ENCODE measurements around the gene ALG8. TPM values are rescaled to one million over a fixed set of nuclear protein-coding genes. Genes with fewer than 3 reads are reported as not detected.
A peak's percentile ranks its signal among the peaks of the same experiment; 100 is the strongest.
"Not testable (repeated sequence)": the region's sequence is repeated elsewhere in the genome, so short reads cannot be mapped to it uniquely, and the experiment has no call there.

Gene ALG8
- total and polyA plus RNA-seq, 7 experiments from 2014 or later = 27.2 to 58.4 (median 34.1) TPM

DNA sequence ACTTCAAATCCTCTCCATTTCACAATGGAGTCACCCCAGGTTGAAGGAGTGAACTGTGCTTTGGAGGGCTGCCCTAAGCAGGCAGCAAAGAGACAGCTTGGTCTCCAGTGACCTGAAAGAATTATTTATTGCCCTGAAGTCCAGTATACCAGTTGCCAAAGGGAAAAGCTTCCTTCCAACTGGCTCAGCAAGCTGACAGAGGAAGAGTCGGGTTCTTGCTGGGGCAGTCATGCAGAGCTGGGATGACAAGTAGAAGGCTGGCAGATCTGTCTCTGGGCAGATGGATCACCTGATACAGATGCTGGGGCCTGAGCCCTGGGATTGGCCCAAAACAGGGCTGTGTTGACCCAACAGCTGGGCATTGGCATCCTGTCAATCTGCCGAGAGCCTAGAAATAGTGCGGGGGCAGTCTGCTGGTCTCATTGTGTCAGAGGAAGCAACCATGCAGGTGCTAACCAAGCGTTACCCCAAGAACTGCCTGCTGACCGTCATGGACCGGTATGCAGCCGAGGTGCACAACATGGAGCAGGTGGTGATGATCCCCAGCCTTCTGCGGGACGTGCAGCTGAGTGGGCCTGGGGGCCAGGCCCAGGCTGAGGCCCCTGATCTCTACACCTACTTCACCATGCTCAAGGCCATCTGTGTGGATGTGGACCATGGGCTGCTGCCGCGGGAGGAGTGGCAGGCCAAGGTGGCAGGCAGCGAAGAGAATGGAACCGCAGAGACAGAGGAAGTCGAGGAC is 75.8 kb downstream of the ALG8 start, which contains the start of gene THRSP:
THRSP (plus strand) TSS at position 422 of the 742 bp plus-strand sequence; CDS start at position 443, 21 bp downstream.
- peaks cover 0 to 5% (median 0%) of the 10 kb centered on the region in 7 donors for H3K4me1 Mint-ChIP-seq
- H3K27ac Mint-ChIP-seq = no peak within 1 kb of the TSS
- H3K36me3 ChIP-seq (ENCODE audit: control insufficient read depth in 2 of 3, insufficient read depth in 3 of 3, low read length in 3 of 3) = peaks cover 0 to 10% (median 0%) of the 10 kb centered on the region in 3 experiments
- POLR2A ChIA-PET = no interaction called here
- H3K36me3 Mint-ChIP-seq = peaks cover 6 to 30% (median 12%) of the 10 kb centered on the region in 5 donors
- no peaks in the 10 kb centered on the region for H3K27me3 Mint-ChIP-seq
- no peak within 1 kb of the TSS for H3K27ac ChIP-seq (ENCODE audit: low read depth, low read length)
- no peaks in the 10 kb centered on the region for H3K4me1 ChIP-seq (ENCODE audit: control insufficient read depth in 2 of 2, insufficient read depth in 2 of 2, low read length in 2 of 2)
- H3K4me3 ChIP-seq (ENCODE audit: low read length) = no peak within 1 kb of the TSS
- CTCF ChIA-PET = interaction anchor here (0.7 kb wide), 1 partner anchor 111 kb away, joined by 4 read pairs; no protein-coding TSS in a partner anchor
- intact Hi-C loops (cut with micrococcal nuclease) = no loop called here
- H3K27me3 ChIP-seq (ENCODE audit: control insufficient read depth in 2 of 2, insufficient read depth in 2 of 2, low read length in 2 of 2) = no peaks in the 10 kb centered on the region
- no peaks in the 10 kb centered on the region for H3K9me3 ChIP-seq (ENCODE audit: control insufficient read depth in 2 of 3, low read length in 3 of 3)
- no peak for ATAC-seq
- no peak within 1 kb of the TSS for H3K4me3 Mint-ChIP-seq
- no peaks in the 10 kb centered on the region for H3K9me3 Mint-ChIP-seq
- DNase-seq = no peak

- H3K4me1 Mint-ChIP-seq = peaks cover 0 to 5% (median 0%) of the 10 kb centered on the region in 7 donors
- H3K27ac ChIP-seq (ENCODE audit: low read depth, low read length) = no peak overlapping the region
- DNase-seq (no peak), ATAC-seq (no peak)
- no peaks in the 10 kb centered on the region for H3K9me3 Mint-ChIP-seq
- no peaks in the 10 kb centered on the region for H3K4me1 ChIP-seq (ENCODE audit: control insufficient read depth in 2 of 2, insufficient read depth in 2 of 2, low read length in 2 of 2)
- no peak overlapping the region for H3K4me3 ChIP-seq (ENCODE audit: low read length)
- H3K36me3 Mint-ChIP-seq = peaks cover 5 to 24% (median 8%) of the 10 kb centered on the region in 5 donors
- no peaks in the 10 kb centered on the region for H3K27me3 ChIP-seq (ENCODE audit: control insufficient read depth in 2 of 2, insufficient read depth in 2 of 2, low read length in 2 of 2)
- no peak overlapping the region for H3K4me3 Mint-ChIP-seq
- intact Hi-C loops (cut with micrococcal nuclease) = no loop called here
- POLR2A ChIA-PET = no interaction called here
- no peaks in the 10 kb centered on the region for H3K27me3 Mint-ChIP-seq
- H3K9me3 ChIP-seq (ENCODE audit: control insufficient read depth in 2 of 3, low read length in 3 of 3) = no peaks in the 10 kb centered on the region
- H3K27ac Mint-ChIP-seq = no peak overlapping the region
- peaks cover 0 to 3% (median 0%) of the 10 kb centered on the region in 3 experiments for H3K36me3 ChIP-seq (ENCODE audit: control insufficient read depth in 2 of 3, insufficient read depth in 3 of 3, low read length in 3 of 3)
- CTCF ChIA-PET = interaction anchor here (0.7 kb wide), 1 partner anchor 112 kb away, joined by 4 read pairs; no protein-coding TSS in a partner anchor
These were observed 76.8 kb downstream of the ALG8 start for GRCh38 chr11:78062671-78063070.

- intact Hi-C loops (cut with micrococcal nuclease) = no loop called here
- DNase-seq = no peak
- peaks cover 0 to 18% (median 3%) of the 10 kb centered on the region in 5 donors for H3K36me3 Mint-ChIP-seq
- Histone ChIP-seq H3K27ac (ENCODE audit: low read depth, low read length) (no peak overlapping the region), H3K4me1 (ENCODE audit: control insufficient read depth in 2 of 2, insufficient read depth in 2 of 2, low read length in 2 of 2) (no peaks in the 10 kb centered on the region), H3K9me3 (ENCODE audit: control insufficient read depth in 2 of 3, low read length in 3 of 3) (no peaks in the 10 kb centered on the region), H3K27me3 (ENCODE audit: control insufficient read depth in 2 of 2, insufficient read depth in 2 of 2, low read length in 2 of 2) (no peaks in the 10 kb centered on the region), H3K36me3 (ENCODE audit: control insufficient read depth in 2 of 3, insufficient read depth in 3 of 3, low read length in 3 of 3) (no peaks in the 10 kb centered on the region), H3K4me3 (ENCODE audit: low read length) (no peak overlapping the region)
- no peaks in the 10 kb centered on the region for H3K9me3 Mint-ChIP-seq
- ChIA-PET CTCF (no interaction called here), POLR2A (no interaction called here)
- H3K4me3 Mint-ChIP-seq = no peak overlapping the region
- H3K27me3 Mint-ChIP-seq = no peaks in the 10 kb centered on the region
- no peak for ATAC-seq
- H3K27ac Mint-ChIP-seq = peak overlapping the region in 1 of 9 donors; percentile 19
- peaks cover 0 to 4% (median 0%) of the 10 kb centered on the region in 7 donors for H3K4me1 Mint-ChIP-seq
These were observed 77.5 kb downstream of the ALG8 start for GRCh38 chr11:78061921-78062311.

DNA sequence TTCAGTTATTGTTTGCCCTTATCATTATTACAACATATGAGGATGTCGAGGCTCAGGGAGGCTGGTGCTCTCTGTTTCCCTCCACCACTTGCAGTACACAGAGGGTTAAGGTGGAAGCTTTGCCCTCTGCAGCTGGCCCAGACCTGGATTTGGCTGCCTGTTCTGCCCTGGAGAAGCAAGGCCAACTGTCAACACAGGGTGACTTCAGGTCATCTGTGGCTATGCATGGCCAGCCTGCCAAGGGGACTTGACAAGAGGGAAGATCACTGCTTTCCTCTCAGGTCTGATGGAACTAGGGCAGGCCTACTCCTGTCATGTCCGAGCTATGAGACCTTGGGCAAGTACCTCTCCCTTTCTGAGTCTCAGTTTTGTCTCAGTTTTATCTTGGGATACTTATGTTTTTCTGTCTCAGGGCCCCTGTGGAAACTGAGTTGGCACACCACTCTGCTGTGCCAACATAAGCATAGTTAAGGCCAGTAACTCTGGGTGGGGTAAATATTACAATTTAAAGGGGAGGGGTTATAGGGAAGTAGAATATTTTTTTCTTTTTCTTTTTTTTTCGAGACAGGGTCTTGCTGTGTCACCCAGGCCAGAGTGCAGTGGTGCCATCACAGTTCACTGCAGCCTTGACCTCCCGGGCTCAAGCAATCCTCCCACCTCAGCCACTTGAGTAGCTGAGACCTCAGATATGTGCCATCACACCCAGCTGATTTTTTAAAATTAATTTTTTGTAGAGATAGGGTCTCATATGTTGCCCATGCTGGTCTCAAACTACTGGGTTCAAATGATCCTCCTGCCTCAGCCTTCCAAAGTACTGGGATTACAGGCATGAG is 78.1 kb downstream of the ALG8 start:
- ChIA-PET CTCF (no interaction called here), POLR2A (no interaction called here)
- DNase-seq = no peak

GRCh38 chr11:78060533-78060932 is 78.9 kb downstream of the ALG8 start:
- ChIA-PET POLR2A (no interaction called here), CTCF (no interaction called here)
- Histone ChIP-seq H3K4me1 (ENCODE audit: control insufficient read depth in 2 of 2, insufficient read depth in 2 of 2, low read length in 2 of 2) (no peaks in the 10 kb centered on the region), H3K36me3 (ENCODE audit: control insufficient read depth in 2 of 3, insufficient read depth in 3 of 3, low read length in 3 of 3) (no peaks in the 10 kb centered on the region), H3K27ac (ENCODE audit: low read depth, low read length) (no peak overlapping the region), H3K4me3 (ENCODE audit: low read length) (no peak overlapping the region), H3K27me3 (ENCODE audit: control insufficient read depth in 2 of 2, insufficient read depth in 2 of 2, low read length in 2 of 2) (no peaks in the 10 kb centered on the region), H3K9me3 (ENCODE audit: control insufficient read depth in 2 of 3, low read length in 3 of 3) (no peaks in the 10 kb centered on the region)
- no peaks in the 10 kb centered on the region for H3K27me3 Mint-ChIP-seq
- DNase-seq (no peak), ATAC-seq (no peak)
- intact Hi-C loops (cut with micrococcal nuclease) = no loop called here
- no peak overlapping the region for H3K4me3 Mint-ChIP-seq
- H3K27ac Mint-ChIP-seq = no peak overlapping the region
- peaks cover 0 to 14% (median 3%) of the 10 kb centered on the region in 5 donors for H3K36me3 Mint-ChIP-seq
- peaks cover 0 to 2% (median 0%) of the 10 kb centered on the region in 7 donors for H3K4me1 Mint-ChIP-seq
- no peaks in the 10 kb centered on the region for H3K9me3 Mint-ChIP-seq

More for the DNA sequence above, 78.1 kb downstream of the ALG8 start:
- no peak overlapping the region for H3K4me3 ChIP-seq (ENCODE audit: low read length)
- H3K9me3 Mint-ChIP-seq = no peaks in the 10 kb centered on the region
- no peak for ATAC-seq
- H3K27ac Mint-ChIP-seq = peak overlapping the region in 2 of 9 donors; percentile 19 to 62
- H3K27me3 ChIP-seq (ENCODE audit: control insufficient read depth in 2 of 2, insufficient read depth in 2 of 2, low read length in 2 of 2) = no peaks in the 10 kb centered on the region
- no peaks in the 10 kb centered on the region for H3K4me1 ChIP-seq (ENCODE audit: control insufficient read depth in 2 of 2, insufficient read depth in 2 of 2, low read length in 2 of 2)
- H3K27ac ChIP-seq (ENCODE audit: low read depth, low read length) = no peak overlapping the region
- H3K9me3 ChIP-seq (ENCODE audit: control insufficient read depth in 2 of 3, low read length in 3 of 3) = no peaks in the 10 kb centered on the region
- H3K4me3 Mint-ChIP-seq = no peak overlapping the region
- H3K36me3 ChIP-seq (ENCODE audit: control insufficient read depth in 2 of 3, insufficient read depth in 3 of 3, low read length in 3 of 3) = no peaks in the 10 kb centered on the region
- intact Hi-C loops (cut with micrococcal nuclease) = no loop called here
- no peaks in the 10 kb centered on the region for H3K27me3 Mint-ChIP-seq
- peaks cover 0 to 4% (median 0%) of the 10 kb centered on the region in 7 donors for H3K4me1 Mint-ChIP-seq
- H3K36me3 Mint-ChIP-seq = peaks cover 0 to 16% (median 3%) of the 10 kb centered on the region in 5 donors

DNA sequence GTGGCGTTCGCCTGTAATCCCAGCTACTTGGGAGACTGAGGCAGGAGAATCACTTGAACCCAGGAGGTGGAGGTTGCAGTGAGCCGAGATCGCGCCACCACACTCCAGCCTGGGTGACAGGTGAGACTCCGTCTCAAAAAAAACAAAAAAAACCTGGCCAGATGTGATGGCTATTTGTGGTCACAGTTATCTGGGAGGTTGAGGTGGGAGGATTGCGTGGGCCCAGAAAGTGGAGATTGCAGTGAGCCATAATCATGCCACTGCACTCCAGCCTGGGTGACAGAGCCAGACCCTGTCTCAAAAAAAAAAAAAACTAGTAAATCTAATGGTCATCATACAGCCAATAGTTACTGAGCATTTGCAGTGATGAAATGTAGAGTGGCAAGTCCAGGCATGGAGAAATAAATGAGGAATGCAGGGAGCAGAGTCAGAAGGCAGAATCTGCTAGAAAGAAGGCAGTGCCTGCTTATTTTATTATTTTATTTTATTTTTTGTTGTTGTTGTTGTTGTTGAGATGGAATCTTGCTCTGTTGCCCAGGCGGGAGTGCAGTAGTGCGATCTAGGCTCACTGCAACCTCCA is 79.6 kb downstream of the ALG8 start:
- H3K4me1 Mint-ChIP-seq; CTCF ChIA-PET; intact Hi-C loops (cut with micrococcal nuclease); H3K27me3 Mint-ChIP-seq; H3K36me3 Mint-ChIP-seq; H3K4me3 ChIP-seq (ENCODE audit: low read length); H3K4me1 ChIP-seq (ENCODE audit: control insufficient read depth in 2 of 2, insufficient read depth in 2 of 2, low read length in 2 of 2); POLR2A ChIA-PET; H3K27ac Mint-ChIP-seq; ATAC-seq; H3K27me3 ChIP-seq (ENCODE audit: control insufficient read depth in 2 of 2, insufficient read depth in 2 of 2, low read length in 2 of 2); H3K4me3 Mint-ChIP-seq; DNase-seq; H3K9me3 Mint-ChIP-seq; H3K9me3 ChIP-seq (ENCODE audit: control insufficient read depth in 2 of 3, low read length in 3 of 3); H3K27ac ChIP-seq (ENCODE audit: low read depth, low read length); H3K36me3 ChIP-seq (ENCODE audit: control insufficient read depth in 2 of 3, insufficient read depth in 3 of 3, low read length in 3 of 3): not testable (repeated sequence)

Measured in naive thymus-derived CD4-positive, alpha-beta T cell (primary cell).